HG03457 (cell line): ENCODE data around the gene C3.

ENCODE experiments used
- ATAC-seq: cut with Tn5 transposase; IDR thresholded peaks from one replicate; pipeline ENCODE4 v1.9.1; 2021; ENCODE audit warnings: moderate number of reproducible peaks; ENCODE audit not compliant: unreplicated experiment

Gene C3

DNA sequence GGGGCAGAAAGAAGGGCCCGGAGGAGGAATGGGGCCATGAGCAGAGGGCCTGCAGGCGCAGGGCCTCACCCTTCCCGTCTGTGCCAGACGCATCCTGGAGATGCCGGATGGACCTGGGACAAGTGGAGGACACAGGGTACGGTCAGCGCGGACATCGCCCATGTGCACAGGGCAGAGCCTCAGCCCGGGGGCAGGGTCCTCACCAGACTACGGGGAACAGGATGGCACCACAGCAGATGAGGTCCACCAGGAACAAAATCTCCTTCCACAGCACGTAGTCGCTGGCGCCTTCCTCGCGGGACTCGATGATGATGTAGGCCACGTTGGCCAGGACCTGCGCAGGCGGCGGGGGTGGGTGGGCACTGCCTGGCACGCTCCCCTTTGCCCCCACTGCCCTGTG, 11.4 kb upstream of the C3 start:
- no peak for ATAC-seq

DNA sequence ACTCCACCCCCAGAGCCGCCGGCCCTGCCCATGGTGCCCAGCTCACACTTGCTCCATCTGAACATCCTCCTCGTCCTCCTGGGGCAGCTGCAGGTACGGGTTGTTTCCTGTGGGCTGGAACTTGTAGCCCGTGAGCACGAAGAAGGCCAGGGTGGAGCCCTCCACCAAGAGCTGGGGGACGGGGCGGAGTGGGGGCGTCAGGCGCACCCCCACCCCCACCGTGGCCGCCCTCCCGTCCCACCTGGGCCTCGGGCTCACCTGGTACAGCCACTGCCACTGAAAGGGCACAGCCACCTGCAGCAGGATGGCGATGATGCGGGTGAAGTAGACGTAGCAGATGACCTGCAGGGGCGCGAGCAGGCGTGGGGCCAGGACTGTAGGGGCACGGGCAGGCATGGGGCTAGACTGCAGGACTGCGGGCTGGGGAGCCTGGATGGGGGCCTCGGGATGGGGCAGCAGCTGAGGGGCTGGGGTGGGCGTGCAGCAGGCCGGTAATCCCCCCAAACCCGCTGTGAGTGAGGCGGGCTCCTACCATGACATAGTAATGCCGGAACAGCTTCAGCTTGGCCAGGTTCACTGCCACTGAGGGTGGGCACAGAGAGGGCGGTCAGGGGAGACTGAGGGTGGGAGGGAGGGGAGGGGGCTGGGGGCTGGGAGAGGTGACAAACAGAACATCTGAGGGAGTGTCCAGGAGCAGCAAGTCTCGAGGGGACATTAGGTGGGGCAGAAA, 10.7 kb upstream of the C3 start:
- ATAC-seq, result no peak

DNA sequence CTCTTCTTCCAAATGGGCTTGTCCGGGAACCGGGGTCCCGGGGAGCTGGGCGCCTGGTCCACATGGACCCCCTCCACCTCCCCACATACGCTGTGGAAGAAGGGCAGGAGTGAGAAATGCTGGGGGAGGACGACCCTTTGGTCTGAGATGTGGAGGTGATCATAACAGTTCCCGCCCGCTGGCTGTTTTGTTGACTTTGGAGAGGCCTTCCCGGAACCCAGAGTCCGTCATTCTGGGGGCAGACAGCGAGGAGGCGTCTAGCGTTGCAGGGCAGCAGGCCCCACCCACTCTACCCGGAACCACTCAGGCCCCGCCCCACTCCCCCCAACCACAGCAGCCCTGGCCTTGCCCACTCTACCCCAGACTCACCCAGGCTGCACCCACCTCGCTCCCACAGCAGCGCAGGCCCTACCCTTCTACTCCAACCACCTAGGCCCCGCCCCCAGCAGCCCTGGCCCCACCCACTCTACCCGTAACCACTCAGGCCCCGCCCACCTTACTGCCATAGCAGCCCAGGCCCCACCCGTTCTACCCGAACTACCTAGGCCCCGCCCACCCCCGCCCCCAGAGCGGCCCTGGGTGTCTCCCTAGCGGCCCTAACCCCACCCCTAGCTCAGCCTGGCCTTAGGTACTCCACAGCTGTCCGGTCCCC, 9.8 kb upstream of the C3 start:
- no peak for ATAC-seq

DNA sequence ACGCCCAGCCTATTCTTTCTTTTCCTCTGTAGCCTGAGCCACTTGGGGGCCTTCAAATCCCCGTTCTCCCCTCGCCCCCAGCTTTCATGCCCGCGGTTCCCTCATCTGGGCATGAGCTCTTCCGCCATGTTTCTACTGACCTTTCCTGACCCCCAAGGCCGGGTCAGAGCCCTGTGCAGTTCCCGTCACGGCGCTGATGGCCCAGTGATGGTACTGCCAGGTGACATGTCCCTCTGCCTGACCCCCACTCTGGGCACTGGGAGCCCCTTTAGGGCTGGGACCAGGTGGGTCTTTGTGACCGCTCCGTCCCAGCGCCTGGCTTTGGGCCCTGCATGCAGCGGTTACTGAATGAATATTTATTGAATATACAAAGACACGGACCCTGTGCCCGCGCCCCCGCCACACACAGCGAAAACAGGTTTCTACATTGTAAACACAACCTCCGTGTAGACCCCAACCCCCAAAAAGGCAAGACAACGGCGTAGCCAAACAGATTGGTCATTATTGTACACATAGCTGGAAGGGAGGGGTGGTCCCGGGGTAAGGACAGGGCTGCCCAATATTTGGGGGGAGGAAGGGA, 9.2 kb upstream of the C3 start:
- ATAC-seq, result no peak

DNA sequence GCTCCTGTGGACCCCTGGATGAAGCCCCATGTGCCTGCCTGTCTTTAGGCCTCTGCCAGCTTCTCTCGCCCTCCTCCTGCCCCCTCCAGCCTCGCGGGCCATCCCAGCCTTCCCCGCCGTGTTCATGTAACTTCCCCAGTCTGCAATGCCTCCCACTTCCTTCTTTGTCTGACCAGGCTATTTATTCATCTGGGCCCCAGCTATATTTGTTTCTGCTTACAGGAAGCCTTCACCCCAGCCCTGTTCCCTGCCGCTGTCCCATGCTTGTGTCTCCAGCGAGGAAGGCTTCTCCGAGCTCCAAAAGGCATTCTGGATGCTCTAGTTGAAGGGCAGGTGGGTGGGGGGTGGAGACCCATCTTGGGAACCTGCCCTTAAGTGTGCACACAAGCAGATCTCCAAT, 7.9 kb upstream of the C3 start:
- no peak for ATAC-seq

DNA sequence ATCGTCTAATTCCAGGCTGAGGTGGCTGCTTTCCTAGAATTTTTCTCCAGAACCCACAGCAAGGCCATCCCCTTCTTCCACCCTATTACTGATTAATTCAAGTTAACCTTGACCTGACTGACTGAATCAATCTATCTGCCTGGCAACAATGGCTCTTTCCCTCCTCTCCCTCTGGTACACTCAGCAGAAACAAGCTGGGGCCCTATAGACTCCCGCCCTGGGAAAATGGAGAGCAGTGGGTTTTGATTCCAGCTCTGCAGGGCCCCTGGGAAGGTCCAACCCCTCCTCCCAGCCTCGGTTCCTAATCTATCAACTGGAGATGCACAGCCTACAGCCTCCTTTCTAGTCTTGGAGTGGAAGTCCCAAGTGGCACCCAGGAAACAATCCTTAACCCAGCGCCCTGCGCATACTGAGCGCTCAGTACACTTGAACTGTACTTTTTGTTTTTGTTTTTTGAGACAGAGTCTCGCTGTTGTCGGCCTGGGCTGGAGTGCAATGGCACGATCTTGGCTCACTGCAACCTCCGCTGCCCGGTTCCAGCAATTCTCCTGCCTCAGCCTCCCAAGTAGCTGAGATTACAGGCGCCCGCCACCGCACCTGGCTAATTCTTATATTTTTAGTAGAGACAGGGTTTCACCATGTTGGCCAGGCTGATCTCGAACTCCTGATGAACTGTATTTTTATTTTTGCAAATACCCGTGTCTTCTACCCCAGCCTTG, 5.2 kb upstream of the C3 start:
- ATAC-seq, result no peak

DNA sequence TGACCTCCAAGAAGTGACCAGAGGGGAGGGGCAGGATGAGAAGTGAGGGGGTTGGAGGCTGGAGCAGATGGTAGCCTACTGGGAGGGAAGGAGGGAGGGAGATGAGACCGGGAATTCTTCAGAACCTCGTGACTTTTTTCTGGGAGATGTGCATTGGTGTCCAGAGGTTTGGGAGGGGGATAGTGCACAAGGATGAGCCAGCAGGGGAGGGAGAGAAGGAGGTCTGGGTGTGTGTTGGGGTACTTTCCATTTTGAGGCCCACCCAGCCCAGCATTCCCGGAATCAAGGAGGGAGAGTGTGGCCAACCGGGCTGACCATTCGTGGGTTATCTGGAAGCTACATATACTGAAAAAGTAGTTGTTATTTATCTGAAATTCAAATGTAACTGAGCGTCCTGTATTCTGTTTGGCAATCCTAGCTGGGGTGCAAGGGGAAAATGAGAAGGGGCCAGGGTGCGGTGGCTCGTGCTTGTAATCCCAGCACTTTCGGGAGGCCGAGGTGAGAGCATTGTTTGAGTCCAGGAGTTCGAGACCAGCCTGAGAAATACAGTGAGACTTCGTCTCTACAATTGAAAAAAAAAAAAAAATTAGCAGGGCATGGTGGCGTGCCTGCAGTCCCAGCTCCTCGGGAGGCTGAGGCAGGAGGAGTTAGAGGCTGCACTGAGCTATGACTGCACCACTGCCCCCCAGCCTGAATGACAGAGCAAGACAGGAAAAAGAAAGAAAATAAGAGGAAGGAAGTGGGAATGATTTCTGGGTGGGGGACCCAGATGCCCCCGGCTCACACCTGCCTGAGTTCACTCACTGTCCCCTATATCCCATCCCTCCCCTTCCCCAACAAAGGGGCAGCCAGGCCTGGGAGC, 4.4 kb upstream of the C3 start:
- ATAC-seq, result no peak

DNA sequence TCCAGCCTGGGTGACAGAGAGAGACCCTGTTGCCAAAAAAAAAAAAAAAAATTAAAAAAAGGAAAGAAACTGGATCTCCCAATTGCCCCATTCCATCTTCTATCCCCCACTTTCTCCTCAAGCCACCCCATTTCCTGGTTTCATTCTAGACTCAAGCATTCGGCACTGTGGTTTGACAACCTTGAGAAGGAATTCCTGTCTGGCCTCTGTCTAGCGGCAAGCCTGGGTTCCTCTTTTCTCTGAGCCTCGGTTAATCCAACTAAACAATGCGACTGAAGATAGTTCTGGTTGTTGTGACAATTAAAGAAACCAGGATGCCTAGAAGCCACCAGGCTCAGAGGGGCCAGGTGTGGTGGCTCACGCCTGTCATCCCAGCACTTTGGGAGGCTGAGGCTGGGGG, 3.3 kb upstream of the C3 start:
- no peak for ATAC-seq

DNA sequence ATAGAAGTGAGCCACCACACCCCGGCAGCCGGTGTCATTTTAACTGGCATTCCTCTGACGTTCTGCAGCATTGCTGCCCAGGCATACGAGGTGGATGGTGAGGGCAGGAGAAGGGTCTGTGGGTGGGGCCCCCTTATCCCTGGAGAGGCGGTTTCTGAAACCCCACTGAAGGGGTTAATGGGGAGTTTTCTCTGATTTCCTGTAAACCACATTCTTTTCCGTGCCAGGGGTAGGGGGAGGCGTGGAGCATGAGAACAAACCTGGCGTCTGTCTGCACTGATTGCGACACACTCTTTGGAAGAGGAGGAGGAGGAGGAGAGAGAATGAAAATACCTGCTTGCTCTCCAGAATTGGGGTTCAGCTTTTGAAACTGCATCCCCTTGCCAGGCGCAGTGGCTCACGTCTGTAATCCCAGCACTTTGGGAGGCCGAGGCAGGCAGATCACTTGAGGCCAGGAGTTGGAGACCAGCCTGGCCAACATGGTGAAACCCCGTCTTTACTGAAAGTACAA, 2.7 kb upstream of the C3 start:
- ATAC-seq, result no peak

DNA sequence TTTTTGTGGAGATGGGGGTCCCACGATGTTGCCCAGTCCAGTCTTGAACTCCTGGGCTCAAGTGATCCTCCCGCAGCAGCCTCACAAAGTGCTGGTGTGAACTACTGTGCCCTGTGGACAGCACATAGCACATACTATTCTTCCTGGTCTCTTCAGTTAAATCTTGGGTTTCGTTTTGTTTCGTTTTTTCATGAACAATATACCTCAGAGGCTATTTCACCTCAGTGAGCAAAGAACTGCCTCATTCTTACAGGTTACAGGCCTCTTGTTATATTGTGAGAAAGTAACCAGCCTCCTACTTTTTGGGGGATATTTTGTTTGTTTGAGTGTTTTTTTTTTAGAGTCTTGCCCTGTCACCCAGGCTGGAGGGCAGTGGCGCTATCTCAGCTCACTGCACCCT, 1.3 kb upstream of the C3 start:
- ATAC-seq, result no peak

DNA sequence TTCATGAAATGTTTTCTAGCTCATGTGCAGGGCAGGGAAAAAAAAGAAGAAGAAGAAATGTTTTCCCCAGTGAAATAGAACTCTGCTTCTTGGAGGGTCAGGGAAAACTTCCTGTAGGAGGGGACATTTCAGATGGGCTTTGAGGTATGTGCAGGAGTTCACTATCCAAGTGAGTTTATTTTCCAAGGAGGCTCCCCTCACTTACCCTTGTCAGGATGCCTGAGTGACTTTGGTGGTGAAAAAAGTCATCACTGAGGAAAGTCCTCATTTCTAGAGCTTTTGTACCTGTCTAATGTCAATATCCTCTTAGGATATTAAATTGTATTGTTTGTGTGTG, 656 bp upstream of the C3 start:
- no peak for ATAC-seq

DNA sequence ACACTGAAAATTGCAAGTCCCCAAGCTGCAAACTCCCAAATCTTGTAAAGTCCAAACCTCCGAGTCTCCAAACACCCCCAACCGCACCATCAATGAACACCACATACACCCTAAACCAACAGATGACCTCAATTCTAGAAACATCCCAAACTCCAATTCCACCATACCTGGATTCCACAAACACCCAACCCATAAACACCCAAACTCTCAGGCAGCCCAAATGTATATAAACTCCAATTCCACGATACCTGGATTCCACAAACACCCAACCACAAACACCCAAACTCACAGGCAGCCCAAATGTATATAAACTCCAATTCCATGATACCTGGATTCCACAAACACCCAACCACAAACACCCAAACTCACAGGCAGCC, 470 bp downstream of the C3 start:
- no peak for ATAC-seq

DNA sequence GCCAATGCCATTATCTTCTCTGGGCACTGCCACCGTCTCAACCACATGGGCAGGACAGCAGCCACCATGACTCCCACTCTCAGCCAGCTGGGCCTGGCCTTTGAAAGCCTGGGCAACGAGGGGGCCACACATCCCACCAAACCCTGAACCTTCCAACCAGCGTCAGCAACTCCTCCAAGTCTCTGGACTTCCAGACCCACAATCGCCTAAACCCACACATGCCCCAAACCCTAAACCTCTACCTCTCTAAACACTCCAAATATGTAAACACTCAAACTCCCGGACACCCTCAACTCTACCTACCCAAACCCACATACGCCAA, 949 bp downstream of the C3 start:
- no peak for ATAC-seq

DNA sequence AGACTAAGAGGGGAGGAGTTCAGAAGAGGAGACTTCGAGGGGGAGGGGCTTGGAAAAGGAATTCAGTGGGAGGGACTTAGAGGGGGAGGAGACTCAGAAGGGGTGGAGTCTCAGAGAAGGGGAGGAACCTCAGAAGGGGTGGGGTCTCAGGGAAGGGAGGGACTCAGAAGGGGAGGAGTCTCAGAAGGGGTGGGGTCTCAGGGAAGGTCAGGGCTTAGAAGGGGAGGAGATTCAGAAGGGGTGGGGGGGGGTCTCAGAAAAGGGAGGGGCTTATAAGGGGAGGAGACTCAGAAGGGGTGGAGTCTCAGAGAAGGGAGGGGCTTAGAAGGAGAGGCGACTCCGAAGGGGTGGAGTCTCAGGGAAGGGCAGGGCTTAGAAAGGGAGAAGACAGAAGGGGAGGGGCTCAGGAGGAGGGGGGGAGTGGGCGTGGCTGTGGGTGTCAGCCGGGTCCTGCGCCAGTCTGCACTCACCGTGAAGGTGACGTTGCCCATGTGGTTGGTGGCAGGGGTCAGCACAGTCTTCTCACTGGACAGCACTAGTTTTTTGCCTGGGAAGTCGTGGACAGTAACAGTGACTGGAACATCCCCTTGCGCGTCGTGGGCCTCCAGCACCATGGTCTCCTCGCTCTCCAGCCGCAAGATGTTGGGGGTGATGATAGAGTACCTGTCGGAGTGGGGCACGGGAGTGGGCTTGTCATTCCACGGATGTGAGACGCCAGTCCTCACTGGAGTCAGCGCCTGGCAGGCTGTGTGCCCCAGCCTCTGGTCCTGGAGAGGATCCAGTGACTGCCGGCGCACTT, 1.5 kb downstream of the C3 start:
- ATAC-seq, result no peak

DNA sequence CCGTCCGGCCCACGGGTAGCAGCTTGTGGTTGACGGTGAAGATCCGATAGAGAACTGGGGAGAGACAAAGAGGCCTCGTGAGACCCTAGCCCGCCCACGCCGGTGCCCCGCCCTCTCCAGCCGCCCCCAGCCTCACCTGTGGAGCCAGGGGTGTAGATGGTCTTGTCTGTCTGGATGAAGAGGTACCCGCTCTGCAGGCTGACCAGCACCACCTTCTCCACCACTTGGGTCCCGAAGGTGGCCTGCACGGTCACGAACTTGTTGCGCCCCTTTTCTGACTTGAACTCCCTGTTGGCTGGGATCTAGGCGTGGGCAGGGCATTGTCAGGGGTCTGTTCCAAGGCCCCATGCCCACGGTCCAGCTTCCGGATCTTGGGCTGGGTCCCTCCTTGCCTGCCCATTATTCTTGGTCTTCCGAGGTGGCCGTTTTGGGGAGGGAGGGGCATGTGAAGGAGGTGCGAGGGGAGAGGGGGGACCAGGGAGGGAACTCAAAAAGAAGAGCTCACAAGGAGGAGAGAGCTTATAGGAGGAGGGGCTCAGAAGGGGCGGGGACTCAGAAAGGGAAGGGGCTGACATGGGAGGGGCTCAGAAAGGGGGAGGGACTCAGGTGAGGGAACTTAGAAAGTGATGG, 2.2 kb downstream of the C3 start:
- no peak for ATAC-seq

DNA sequence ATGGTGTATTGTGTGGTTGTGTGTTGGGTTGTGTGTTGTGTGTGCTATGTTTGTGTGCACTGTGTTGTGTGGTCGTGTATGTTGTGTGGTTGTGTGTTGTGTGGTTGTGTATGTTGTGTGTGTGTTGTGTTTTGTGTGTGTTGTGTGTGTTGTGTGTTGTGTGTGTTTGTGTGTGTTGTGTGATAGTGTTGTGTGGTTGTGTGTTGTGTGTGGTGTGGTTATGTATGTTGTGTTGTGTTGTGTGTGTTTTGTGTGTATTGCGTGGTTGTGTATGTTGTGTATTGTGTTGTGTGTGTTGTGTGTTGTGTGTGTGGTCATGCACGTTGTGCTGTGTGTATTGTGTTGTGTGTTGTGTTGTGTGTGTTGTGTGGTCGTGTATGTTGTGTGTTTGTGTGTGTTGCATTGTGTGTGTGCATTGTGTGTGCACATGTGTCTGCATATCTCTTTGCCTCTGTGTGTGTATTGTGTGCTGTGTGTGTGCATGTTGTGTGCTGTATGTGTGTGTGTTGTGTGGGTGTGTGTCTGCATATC, 2.9 kb downstream of the C3 start:
- ATAC-seq, result no peak

DNA sequence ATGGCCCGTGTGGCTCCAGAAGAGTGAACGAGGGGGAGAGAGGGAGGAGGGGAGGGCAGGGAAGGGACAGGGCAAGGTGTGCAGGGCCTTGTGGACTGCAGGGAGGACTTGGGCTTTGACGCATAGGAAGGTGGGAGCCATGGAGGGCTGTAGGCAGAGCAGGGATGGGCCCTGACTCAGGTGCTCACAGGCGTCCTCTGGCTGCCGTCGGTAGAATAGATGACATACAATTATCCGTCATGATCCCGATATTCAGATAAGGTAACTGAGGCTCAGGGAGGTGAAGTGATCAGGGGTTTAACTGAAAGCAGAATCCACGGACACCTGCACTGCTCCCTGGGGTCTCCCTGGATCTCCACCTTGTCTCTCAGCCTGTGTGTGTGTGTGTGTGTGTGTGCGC, 3.4 kb downstream of the C3 start:
- ATAC-seq, result no peak

DNA sequence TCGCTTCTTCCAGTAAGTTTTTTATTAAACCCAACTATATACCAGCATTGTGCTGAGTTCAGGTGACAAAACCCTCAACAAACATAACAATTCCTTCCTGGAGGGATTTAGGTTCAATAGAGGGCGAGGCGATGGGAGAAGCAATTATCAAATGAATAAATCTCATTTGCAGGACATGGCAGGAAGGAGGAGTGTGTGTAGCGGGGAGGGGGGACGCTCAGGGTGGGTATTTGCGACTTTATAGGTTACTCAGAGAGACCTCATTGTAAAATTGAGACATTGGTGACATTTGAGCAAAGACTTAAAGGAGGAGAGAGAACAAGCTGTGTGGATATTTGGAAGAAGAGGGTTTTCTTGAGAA, 3.9 kb downstream of the C3 start:
- ATAC-seq, result no peak

DNA sequence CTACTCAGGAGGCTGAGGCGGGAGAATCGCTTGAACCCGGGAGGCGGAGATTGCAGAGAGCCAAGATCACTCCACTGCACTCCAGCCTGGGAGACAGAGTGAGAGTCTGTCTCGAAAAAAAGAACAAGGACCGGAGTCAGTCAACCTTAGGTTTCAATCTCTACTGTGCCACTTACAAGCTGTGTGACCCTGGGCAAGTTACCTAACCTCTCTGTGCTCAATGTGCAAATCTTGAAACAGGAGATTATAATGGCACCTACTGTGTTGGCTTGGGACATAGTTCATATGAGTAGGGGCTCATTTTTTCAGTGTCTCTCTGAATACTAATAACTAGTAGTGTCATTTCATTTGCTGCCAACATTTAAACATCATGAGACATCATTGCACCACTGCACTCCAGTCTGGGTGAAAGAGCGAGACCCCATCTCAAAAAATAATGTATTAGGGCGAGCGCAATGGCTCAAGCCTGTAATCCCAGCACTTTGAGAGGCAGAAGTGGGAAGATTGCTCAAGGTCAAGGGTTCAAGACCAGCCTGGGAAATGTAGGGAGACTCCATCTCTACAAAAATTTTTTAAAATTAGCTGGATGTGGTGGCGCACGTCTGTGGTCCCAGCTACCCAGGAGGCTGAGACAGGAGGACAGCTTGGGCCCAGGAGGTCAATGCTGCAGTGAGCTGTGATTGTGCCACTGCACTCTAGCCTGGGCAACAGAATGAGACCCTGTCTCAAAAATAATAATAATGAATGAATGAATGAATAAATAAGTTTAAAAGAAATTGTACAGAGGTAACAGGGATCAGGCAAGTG, 5.5 kb downstream of the C3 start:
- no peak for ATAC-seq
